ENCODE data around the gene B3GNT8. TPM values are rescaled to one million over a fixed set of nuclear protein-coding genes. Genes with fewer than 3 reads are reported as not detected.

B3GNT8 gene
- polyA plus RNA-seq, 1 of the 3 experiments (the other 2 are of a cell fraction), result not detected

- H3K9ac ChIP-seq, result no peak overlapping the region
- no peak overlapping the region for H3K4me3 ChIP-seq (ENCODE audit: low read depth in 2 of 2, low read length in 1 of 2)
- H3K4me2 ChIP-seq, result no peak overlapping the region
- no peaks in the 10 kb centered on the region for H3K9me3 ChIP-seq
- 90% methylated on average over 12 of the region's 12 CpGs for WGBS (ENCODE audit: low lambda C conversion rate)
- no peak for DNase-seq
- H2AFZ ChIP-seq (ENCODE audit: low read depth), result no peak overlapping the region
- H3K9me2 ChIP-seq, result no peaks in the 10 kb centered on the region
- no peaks in the 10 kb centered on the region for H4K20me1 ChIP-seq (ENCODE audit: insufficient read depth)
- CTCF ChIA-PET, result no interaction called here
- TF ChIP-seq NRF1 (IDR thresholded peaks at IDR 0.05; ENCODE audit: low read depth, low read length) (no peak), FOXJ3 (CRISPR knock-in tag; IDR thresholded peaks at IDR 0.05) (no peak), IRF3 (IDR thresholded peaks at IDR 0.05; ENCODE audit: low read depth, low read length) (no peak), MAX (IDR thresholded peaks at IDR 0.05; ENCODE audit: low read depth) (no peak), EZH2phosphoT487 (IDR thresholded peaks at IDR 0.05; ENCODE audit: borderline replicate concordance, low read depth) (no peak), MEF2A (IDR thresholded peaks at IDR 0.05; ENCODE audit: borderline replicate concordance, low read depth) (no peak), REST (IDR thresholded peaks at IDR 0.05; ENCODE audit: low read depth, low read length) (no peak), TCF12 (IDR thresholded peaks at IDR 0.05) (no peak), FOSL2 (IDR thresholded peaks at IDR 0.05; ENCODE audit: borderline replicate concordance, low read depth) (no peak)
- TF ChIP-seq, protein P1, sequence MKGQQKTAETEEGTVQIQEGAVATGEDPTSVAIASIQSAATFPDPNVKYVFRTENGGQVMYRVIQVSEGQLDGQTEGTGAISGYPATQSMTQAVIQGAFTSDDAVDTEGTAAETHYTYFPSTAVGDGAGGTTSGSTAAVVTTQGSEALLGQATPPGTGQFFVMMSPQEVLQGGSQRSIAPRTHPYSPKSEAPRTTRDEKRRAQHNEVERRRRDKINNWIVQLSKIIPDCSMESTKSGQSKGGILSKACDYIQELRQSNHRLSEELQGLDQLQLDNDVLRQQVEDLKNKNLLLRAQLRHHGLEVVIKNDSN (IDR thresholded peaks at IDR 0.05; ENCODE audit: borderline replicate concordance, low read depth), result no peak
- H3F3A ChIP-seq (replicated peaks; ENCODE audit: insufficient read depth), result no peaks in the 10 kb centered on the region
- H3K27ac ChIP-seq (ENCODE audit: low read depth in 2 of 2, low read length in 1 of 2), result no peak overlapping the region
- peaks cover 0 to 2% of the 10 kb centered on the region in 2 experiments; a peak in 1 of 4 replicates for H3K4me1 ChIP-seq (ENCODE audit: control insufficient read depth in 1 of 2, insufficient read depth in 2 of 2, low read depth in 1 of 2, low read length in 1 of 2)
- POLR2A ChIA-PET, result no interaction called here
- H3K27me3 ChIP-seq (ENCODE audit: insufficient read depth), result no peaks in the 10 kb centered on the region
- no peaks in the 10 kb centered on the region for H3K79me2 ChIP-seq (ENCODE audit: insufficient read depth)
- peaks cover 3 to 28% of the 10 kb centered on the region in 2 experiments for H3K36me3 ChIP-seq (replicated peaks in 1 of 2; ENCODE audit: control insufficient read depth in 1 of 2, insufficient read depth in 2 of 2, low read length in 1 of 2)
These were observed 4.2 kb downstream of the B3GNT8 start for GRCh38 chr19:41422955-41423354.

GRCh38 chr19:41422456-41422855 is 4.7 kb downstream of the B3GNT8 start:
- no peaks in the 10 kb centered on the region; a peak in 1 of 4 replicates for H3K4me1 ChIP-seq (ENCODE audit: control insufficient read depth in 1 of 2, insufficient read depth in 2 of 2, low read depth in 1 of 2, low read length in 1 of 2)
- H3K4me2 ChIP-seq, result no peak overlapping the region
- ChIA-PET CTCF (no interaction called here), POLR2A (no interaction called here)
- H3K9ac ChIP-seq, result no peak overlapping the region
- H3F3A ChIP-seq (replicated peaks; ENCODE audit: insufficient read depth), result no peaks in the 10 kb centered on the region
- H3K9me3 ChIP-seq, result no peaks in the 10 kb centered on the region
- TF ChIP-seq RCOR1 (IDR thresholded peaks at IDR 0.05; ENCODE audit: low read length) (no peak), MEF2A (IDR thresholded peaks at IDR 0.05; ENCODE audit: borderline replicate concordance, low read depth) (no peak), TCF12 (IDR thresholded peaks at IDR 0.05) (no peak), IRF3 (IDR thresholded peaks at IDR 0.05; ENCODE audit: low read depth, low read length) (no peak), POLR2AphosphoS5 (IDR thresholded peaks at IDR 0.05; ENCODE audit: low read depth, low read length) (no peak), GATA2 (CRISPR knock-in tag; IDR thresholded peaks at IDR 0.05) (no peak), RXRA (IDR thresholded peaks at IDR 0.05; ENCODE audit: borderline replicate concordance, low read depth) (no peak), USF2 (IDR thresholded peaks at IDR 0.05; ENCODE audit: borderline replicate concordance, low read depth, low read length) (no peak), TEAD4 (IDR thresholded peaks at IDR 0.05; ENCODE audit: borderline replicate concordance, insufficient read depth) (no peak), SIN3A (IDR thresholded peaks at IDR 0.05; ENCODE audit: borderline replicate concordance, low read depth, low read length) (no peak), CHD2 (IDR thresholded peaks at IDR 0.05; ENCODE audit: low read length, partially characterized antibody) (no peak)
- TF ChIP-seq, protein P1 (IDR thresholded peaks at IDR 0.05; ENCODE audit: borderline replicate concordance, low read depth), result no peak
- H3K4me3 ChIP-seq (ENCODE audit: low read depth in 2 of 2, low read length in 1 of 2), result no peak overlapping the region
- H4K20me1 ChIP-seq (ENCODE audit: insufficient read depth), result no peaks in the 10 kb centered on the region
- H2AFZ ChIP-seq (ENCODE audit: low read depth), result no peak overlapping the region
- DNase-seq, result no peak
- no peak overlapping the region for H3K27ac ChIP-seq (ENCODE audit: low read depth in 2 of 2, low read length in 1 of 2)
- H3K36me3 ChIP-seq (replicated peaks in 1 of 2; ENCODE audit: control insufficient read depth in 1 of 2, insufficient read depth in 2 of 2, low read length in 1 of 2), result peaks cover 3 to 28% of the 10 kb centered on the region in 2 experiments
- WGBS (ENCODE audit: low lambda C conversion rate), result 78% methylated on average over 18 of the region's 18 CpGs
- no peaks in the 10 kb centered on the region for H3K27me3 ChIP-seq (ENCODE audit: insufficient read depth)
- no peaks in the 10 kb centered on the region for H3K9me2 ChIP-seq
- H3K79me2 ChIP-seq (ENCODE audit: insufficient read depth), result no peaks in the 10 kb centered on the region
